Stomach smooth muscle (tissue), 2 donors: ENCODE data around the gene RNFT1.
"Not testable (repeated sequence)": the region's sequence is repeated elsewhere in the genome, so short reads cannot be mapped to it uniquely, and the experiment has no call there.

Experiments
- H3K27ac ChIP-seq: one replicate; pipeline ENCODE4 v1.7.0; 2013; ENCODE audit warnings: mild to moderate bottlenecking, low read length, inconsistent platforms
- H3K27me3 ChIP-seq, 2 donors: one replicate each; pipeline ENCODE4 v1.7.0; 2013; ENCODE audit warnings: low read length in 2 of 2; ENCODE audit not compliant: insufficient read depth in 2 of 2, control insufficient read depth in 1 of 2
- H3K36me3 ChIP-seq, 2 donors: one replicate each; pipeline ENCODE4 v1.7.0; 2013; ENCODE audit warnings: low read length in 2 of 2; ENCODE audit not compliant: control insufficient read depth in 2 of 2, insufficient read depth in 2 of 2
- H3K4me1 ChIP-seq: one replicate; pipeline ENCODE4 v1.7.0; 2013; ENCODE audit warnings: low read length; ENCODE audit not compliant: control insufficient read depth, insufficient read depth
- H3K4me3 ChIP-seq, 2 donors: one replicate each; pipeline ENCODE4 v1.7.0; 2013; ENCODE audit warnings: low read length in 2 of 2
- H3K9ac ChIP-seq, 2 donors: one replicate each; pipeline ENCODE4 v1.7.0; 2013; ENCODE audit warnings: low read length in 2 of 2, mild to moderate bottlenecking in 1 of 2
- H3K9me3 ChIP-seq, 2 donors: one replicate each; pipeline ENCODE4 v1.7.0; 2013; ENCODE audit warnings: low read length in 2 of 2; ENCODE audit not compliant: control insufficient read depth in 2 of 2
- donor health status: healthy.
- donor health status: Pancreatic carcinoma.

Gene RNFT1

GRCh38 chr17:59964482-59965328 is at the start of gene RNFT1:
RNFT1 (minus strand) TSS chr17:59964740; CDS start chr17:59964663, 77 bp downstream.
- H3K9ac ChIP-seq = peak within 1 kb of the TSS; percentile 86 to 96
- peak within 1 kb of the TSS; percentile 86 to 91 for H3K4me3 ChIP-seq
- H3K36me3 ChIP-seq = no peaks in the 10 kb centered on the region
- peak within 1 kb of the TSS; percentile 87 for H3K27ac ChIP-seq
- no peaks in the 10 kb centered on the region for H3K9me3 ChIP-seq
- peaks cover 6% of the 10 kb centered on the region for H3K4me1 ChIP-seq
- no peaks in the 10 kb centered on the region for H3K27me3 ChIP-seq

GRCh38 chr17:60009326-60009725 is 44.8 kb upstream of the RNFT1 start:
- H3K9ac ChIP-seq, H3K27ac ChIP-seq: not testable (repeated sequence)

GRCh38 chr17:60008377-60008776 is 43.8 kb upstream of the RNFT1 start:
- not testable (repeated sequence) for H3K27me3 ChIP-seq, H3K4me1 ChIP-seq, H3K4me3 ChIP-seq, H3K27ac ChIP-seq, H3K36me3 ChIP-seq, H3K9me3 ChIP-seq, H3K9ac ChIP-seq

More at GRCh38 chr17:60009326-60009725, 44.8 kb upstream of the RNFT1 start:
- H3K9me3 ChIP-seq, H3K4me1 ChIP-seq, H3K27me3 ChIP-seq, H3K4me3 ChIP-seq, H3K36me3 ChIP-seq: not testable (repeated sequence)

- Histone ChIP-seq H3K4me1 (no peaks in the 10 kb centered on the region), H3K9ac (no peak overlapping the region), H3K4me3 (no peak overlapping the region), H3K27ac (no peak overlapping the region), H3K36me3 (no peaks in the 10 kb centered on the region), H3K27me3 (no peaks in the 10 kb centered on the region), H3K9me3 (no peaks in the 10 kb centered on the region)
These were observed 41.6 kb upstream of the RNFT1 start for GRCh38 chr17:60006160-60006559.

- not testable (repeated sequence) for H3K27me3 ChIP-seq, H3K4me1 ChIP-seq, H3K9me3 ChIP-seq, H3K4me3 ChIP-seq, H3K9ac ChIP-seq, H3K36me3 ChIP-seq, H3K27ac ChIP-seq
These were observed 40.0 kb upstream of the RNFT1 start for GRCh38 chr17:60004561-60004960.

GRCh38 chr17:60002405-60002804 is 37.9 kb upstream of the RNFT1 start:
- not testable (repeated sequence) for H3K4me1 ChIP-seq, H3K9ac ChIP-seq

GRCh38 chr17:59996608-59997007 is 32.1 kb upstream of the RNFT1 start:
- not testable (repeated sequence) for H3K36me3 ChIP-seq, H3K27me3 ChIP-seq, H3K9ac ChIP-seq, H3K4me3 ChIP-seq, H3K9me3 ChIP-seq, H3K27ac ChIP-seq, H3K4me1 ChIP-seq

More at GRCh38 chr17:60002405-60002804, 37.9 kb upstream of the RNFT1 start:
- H3K36me3 ChIP-seq, H3K27ac ChIP-seq, H3K4me3 ChIP-seq, H3K27me3 ChIP-seq, H3K9me3 ChIP-seq: not testable (repeated sequence)

GRCh38 chr17:59975166-59975565 is 10.6 kb upstream of the RNFT1 start:
- H3K9ac ChIP-seq, H3K4me1 ChIP-seq, H3K36me3 ChIP-seq, H3K27ac ChIP-seq, H3K9me3 ChIP-seq, H3K4me3 ChIP-seq, H3K27me3 ChIP-seq: not testable (repeated sequence)

GRCh38 chr17:59973483-59973882 is 8.9 kb upstream of the RNFT1 start:
- H3K27ac ChIP-seq, H3K9ac ChIP-seq, H3K36me3 ChIP-seq, H3K4me1 ChIP-seq, H3K27me3 ChIP-seq, H3K4me3 ChIP-seq, H3K9me3 ChIP-seq: not testable (repeated sequence)

- Histone ChIP-seq H3K9ac (no peak overlapping the region), H3K4me3 (no peak overlapping the region), H3K9me3 (no peaks in the 10 kb centered on the region), H3K4me1 (no peaks in the 10 kb centered on the region), H3K27ac (no peak overlapping the region), H3K27me3 (no peaks in the 10 kb centered on the region), H3K36me3 (no peaks in the 10 kb centered on the region)
These were observed 8.2 kb upstream of the RNFT1 start for GRCh38 chr17:59972778-59973177.

GRCh38 chr17:59971771-59972170 is 7.2 kb upstream of the RNFT1 start:
- H3K4me3 ChIP-seq, H3K9ac ChIP-seq, H3K9me3 ChIP-seq, H3K4me1 ChIP-seq, H3K27ac ChIP-seq, H3K36me3 ChIP-seq, H3K27me3 ChIP-seq: not testable (repeated sequence)
